Muscle of leg (tissue), 11 donors: ENCODE results near the gene FKRP. TPM values are rescaled to one million over a fixed set of nuclear protein-coding genes. Genes with fewer than 3 reads are reported as not detected.

Experiments used
- DNase-seq: peaks from one replicate; pipeline ENCODE4 v3.0.0; 2013
- H3K27ac ChIP-seq: one replicate; pipeline ENCODE4 v1.5.1; 2013; ENCODE audit warnings: mild to moderate bottlenecking, low read length, control low read depth
- H3K27me3 ChIP-seq: one replicate; pipeline ENCODE4 v1.6.1; 2013; ENCODE audit warnings: low read length; ENCODE audit not compliant: control insufficient read depth, insufficient read depth
- H3K36me3 ChIP-seq: one replicate; pipeline ENCODE4 v1.6.1; 2013; ENCODE audit warnings: low read length; ENCODE audit not compliant: control insufficient read depth, insufficient read depth
- H3K4me1 ChIP-seq: one replicate; pipeline ENCODE4 v1.6.1; 2013; ENCODE audit warnings: low read length; ENCODE audit not compliant: control insufficient read depth, insufficient read depth
- H3K4me3 ChIP-seq: one replicate; pipeline ENCODE4 v1.5.1; 2013; ENCODE audit warnings: low read length, control low read depth
- H3K9me3 ChIP-seq: replicated peaks from 2 replicates; pipeline ENCODE4 v1.6.1; 2013; ENCODE audit warnings: low read depth, low read length; ENCODE audit not compliant: control insufficient read depth
- WGBS: methylation state at CpG from one replicate; pipeline ENCODE4 v1.1.5; 2013; ENCODE audit warnings: missing lambda C conversion rate; ENCODE audit not compliant: insufficient coverage; 5-methylcytosine and 5-hydroxymethylcytosine counted together
- polyA plus RNA-seq, 8 donors: library from polyadenylated mRNA; unstranded; fragments of 120-200 nt; gene quantifications; one replicate each; pipeline versions ENCODE4 v1.2.1 to v1.2.3, GENCODE V29; 2013; ENCODE audit warnings: inconsistent platforms in 1 of 8, low replicate concordance in 1 of 8; ENCODE audit not compliant: insufficient read length in 8 of 8, insufficient read depth in 1 of 8
- total RNA-seq: library from RNA; stranded (reverse); fragments of 120-200 nt; gene quantifications from one replicate; pipeline ENCODE4 v1.2.4, GENCODE V29; 2013

FKRP gene
- total and polyA plus RNA-seq, 9 donors: 14.3 to 22.7 (median 20.0) TPM

DNA sequence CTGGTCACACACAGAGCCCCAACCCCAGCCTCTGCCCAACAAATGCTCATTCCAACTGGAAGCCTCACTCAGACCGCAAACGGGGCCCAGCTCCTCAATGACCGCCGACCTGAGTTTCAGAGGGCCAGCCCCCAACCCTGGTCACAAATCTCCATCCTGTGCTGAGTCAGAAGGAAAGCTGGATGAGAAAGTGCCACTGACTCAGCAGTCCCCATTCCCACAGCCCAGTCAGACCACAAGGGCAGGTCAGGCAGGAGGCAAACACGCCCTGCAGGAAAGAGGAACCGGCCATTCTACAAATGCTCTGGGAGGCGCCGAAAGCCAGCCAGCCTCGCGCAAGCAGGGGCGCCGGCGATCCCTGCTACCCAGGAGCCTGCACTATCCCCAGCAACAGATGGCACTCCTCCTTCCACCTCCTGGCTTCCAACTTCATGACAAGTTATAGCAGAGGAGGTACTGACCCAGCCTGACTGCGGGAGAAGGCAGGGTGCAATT is 14.8 kb upstream of the FKRP start:
- Histone ChIP-seq H3K4me1 (peaks cover 34% of the 10 kb centered on the region), H3K27me3 (no peaks in the 10 kb centered on the region), H3K36me3 (peaks cover 90% of the 10 kb centered on the region), H3K9me3 (no peaks in the 10 kb centered on the region), H3K4me3 (no peak overlapping the region), H3K27ac (no peak overlapping the region)
- WGBS: 59% methylated on average over 9 of the region's 14 CpGs
- no peak for DNase-seq

DNA sequence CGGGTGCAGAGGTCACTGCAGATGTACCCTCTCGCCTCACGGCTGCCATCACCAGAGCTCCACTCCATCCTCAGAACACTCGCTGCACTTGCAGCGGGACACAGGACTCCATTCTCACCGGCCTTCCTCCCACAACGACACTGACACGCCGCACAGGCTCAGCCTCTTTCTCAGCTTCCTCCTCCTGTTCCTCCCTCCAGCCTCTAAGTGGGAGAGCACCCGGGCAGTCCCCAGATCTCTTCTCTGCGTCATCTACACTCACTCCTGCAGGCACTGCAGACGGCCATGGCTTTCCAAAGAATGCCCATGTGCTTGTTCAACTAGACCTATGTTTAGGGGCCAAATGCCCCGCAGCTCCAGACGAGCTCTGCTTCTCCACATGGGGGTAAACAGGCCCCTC is 14.3 kb upstream of the FKRP start:
- WGBS: 77% methylated on average over 14 of the region's 14 CpGs
- no peak overlapping the region for H3K4me3 ChIP-seq
- no peak overlapping the region for H3K27ac ChIP-seq

DNA sequence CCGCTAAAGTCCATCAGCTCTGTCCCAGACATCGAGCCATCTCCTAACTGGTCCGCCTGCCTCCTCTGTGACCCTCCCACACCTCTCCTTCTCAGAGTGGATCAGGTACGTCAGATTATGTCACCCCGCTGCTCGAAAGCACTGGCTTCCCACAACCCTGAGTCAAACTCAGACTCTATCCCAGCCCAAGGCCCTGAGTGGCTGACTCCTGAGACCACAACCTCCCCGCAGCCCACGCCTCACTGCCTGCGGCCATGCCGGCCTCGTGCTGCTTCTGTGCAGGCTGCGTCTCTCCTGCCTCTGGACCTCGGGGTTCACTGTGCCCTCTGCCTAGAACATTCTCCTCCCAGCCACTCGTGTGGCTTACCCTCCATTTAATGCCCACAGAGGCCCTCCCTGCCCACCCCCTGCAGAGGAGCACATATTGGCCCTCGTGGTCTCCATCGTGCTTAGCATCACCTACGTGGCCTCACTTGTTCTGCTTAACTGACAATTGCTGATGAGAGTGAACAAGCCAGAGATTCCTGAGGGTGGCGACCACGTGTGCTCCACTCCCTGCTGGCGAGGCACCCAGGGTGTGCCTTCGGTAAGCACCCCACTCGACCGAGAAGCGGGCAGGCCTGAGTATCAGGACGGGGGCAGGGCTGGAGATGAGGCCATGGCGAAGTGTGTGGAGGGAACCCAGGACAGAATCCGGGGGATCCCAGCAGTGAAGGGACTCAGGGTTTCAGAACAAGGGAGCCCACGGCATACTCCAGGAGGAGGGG is 13.5 kb upstream of the FKRP start:
- Histone ChIP-seq H3K9me3 (no peaks in the 10 kb centered on the region), H3K27me3 (no peaks in the 10 kb centered on the region), H3K4me1 (peaks cover 36% of the 10 kb centered on the region), H3K27ac (no peak overlapping the region), H3K4me3 (no peak overlapping the region), H3K36me3 (peaks cover 87% of the 10 kb centered on the region)
- no peak for DNase-seq
- WGBS: 86% methylated on average over 28 of the region's 28 CpGs

More for the DNA sequence above, 14.3 kb upstream of the FKRP start:
- Histone ChIP-seq H3K36me3 (peaks cover 87% of the 10 kb centered on the region), H3K4me1 (peaks cover 36% of the 10 kb centered on the region), H3K27me3 (no peaks in the 10 kb centered on the region), H3K9me3 (no peaks in the 10 kb centered on the region)
- DNase-seq: no peak

DNA sequence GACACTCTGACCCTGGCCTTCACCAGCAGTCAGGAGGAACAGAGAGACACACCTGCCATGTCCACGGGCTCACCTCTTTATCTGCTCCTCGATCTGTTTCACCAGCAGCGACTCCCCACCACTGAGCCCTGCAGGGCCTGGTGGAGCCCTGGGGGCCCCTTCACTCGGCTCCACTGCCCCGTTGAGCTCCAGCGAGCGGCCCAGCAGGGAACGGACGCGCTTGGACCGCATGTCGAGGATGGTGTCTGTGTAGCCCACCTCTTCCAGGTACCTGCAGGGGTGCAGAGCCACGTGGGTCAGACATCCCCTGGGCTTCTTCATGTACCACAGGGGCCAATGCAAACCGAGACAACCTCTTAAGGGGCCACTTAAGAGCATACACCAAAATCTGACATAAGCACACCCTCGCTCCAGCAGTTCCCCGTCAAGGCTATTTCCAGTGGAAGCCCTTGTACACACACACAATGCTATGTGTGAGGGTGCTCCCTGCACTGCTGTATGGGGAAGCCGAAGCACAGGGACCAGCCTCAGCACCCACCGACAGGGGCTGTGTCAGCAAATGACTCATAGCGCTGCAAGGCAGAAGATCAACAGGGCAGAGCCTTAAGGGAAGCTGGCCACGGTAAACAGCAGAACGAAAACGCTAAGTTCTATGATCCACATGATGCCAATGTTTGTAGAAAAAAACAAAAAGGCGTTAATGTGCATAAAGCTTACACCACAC is 12.7 kb upstream of the FKRP start:
- DNase-seq: no peak
- H3K27ac ChIP-seq: no peak overlapping the region
- peaks cover 28% of the 10 kb centered on the region for H3K4me1 ChIP-seq
- H3K27me3 ChIP-seq: no peaks in the 10 kb centered on the region
- WGBS: 87% methylated on average over 16 of the region's 23 CpGs
- peaks cover 85% of the 10 kb centered on the region for H3K36me3 ChIP-seq
- H3K9me3 ChIP-seq: no peaks in the 10 kb centered on the region
- no peak overlapping the region for H3K4me3 ChIP-seq

DNA sequence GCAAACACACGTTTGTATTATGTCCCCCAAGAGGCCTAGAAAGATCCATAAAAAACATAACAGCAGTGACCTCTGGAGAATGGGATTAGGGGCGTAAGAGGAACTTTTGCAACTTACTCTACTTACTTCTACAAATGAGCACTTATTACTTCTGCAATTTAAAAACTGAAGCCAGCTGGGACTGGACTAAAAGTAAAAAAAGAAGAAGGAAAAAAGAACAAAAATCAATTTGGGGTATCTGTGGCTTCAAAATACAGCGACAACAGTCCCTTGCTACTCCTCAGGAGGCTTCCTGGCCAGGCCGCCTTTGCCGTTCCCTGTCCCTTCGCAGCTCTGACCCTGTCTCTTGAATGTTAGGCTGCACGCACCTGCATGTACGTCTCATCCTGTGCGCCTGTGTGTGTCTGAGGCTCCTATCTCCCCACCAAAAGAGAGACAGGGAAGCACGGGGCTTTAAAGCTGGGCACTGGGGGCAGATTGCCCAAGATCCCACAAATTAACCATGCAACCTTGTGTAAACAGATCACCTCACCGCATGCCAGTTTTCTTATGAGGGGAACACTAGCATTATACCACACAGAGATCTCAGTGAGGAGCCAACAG is 12.1 kb upstream of the FKRP start:
- H3K9me3 ChIP-seq: no peaks in the 10 kb centered on the region
- H3K27me3 ChIP-seq: no peaks in the 10 kb centered on the region
- no peak for DNase-seq
- WGBS: 82% methylated on average over 6 of the region's 11 CpGs
- H3K4me1 ChIP-seq: peaks cover 26% of the 10 kb centered on the region
- no peak overlapping the region for H3K27ac ChIP-seq
- H3K4me3 ChIP-seq: no peak overlapping the region
- peaks cover 85% of the 10 kb centered on the region for H3K36me3 ChIP-seq

DNA sequence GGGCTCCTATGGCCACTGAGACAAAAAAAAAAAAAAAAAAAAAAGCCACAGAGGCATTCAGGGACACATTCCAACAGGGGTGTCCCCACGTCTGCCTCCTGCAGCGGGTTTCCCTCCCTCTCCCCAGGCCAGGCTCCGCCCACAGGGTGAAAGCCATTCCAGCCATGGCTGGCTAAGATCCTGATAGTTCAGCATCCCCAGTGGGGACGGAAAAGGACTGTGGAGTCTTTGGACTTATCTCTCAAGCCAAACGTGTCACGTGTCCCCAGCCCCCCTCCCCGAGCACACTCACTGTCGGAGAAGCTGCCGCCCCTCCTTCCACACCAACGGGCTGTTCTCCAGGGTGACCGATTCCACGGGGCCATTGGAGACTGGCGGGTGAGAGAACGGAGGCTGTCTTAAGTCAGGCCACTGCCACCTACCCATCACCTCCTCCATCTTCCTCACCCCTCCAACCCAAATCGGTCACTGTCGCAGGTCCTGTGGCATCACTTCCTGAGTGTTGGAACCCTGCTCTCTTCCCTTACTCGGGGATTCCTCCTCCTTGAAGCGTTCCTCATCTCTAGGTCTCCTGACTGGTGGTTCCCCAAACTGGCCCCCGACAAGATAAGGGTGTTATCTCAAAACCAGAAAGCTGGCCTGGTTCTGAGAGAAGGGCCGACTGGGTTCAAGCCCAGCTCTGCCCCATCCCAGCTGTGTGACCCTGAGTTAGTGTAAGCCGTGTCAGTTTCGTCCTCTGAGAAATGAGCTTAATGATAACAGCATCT is 9.1 kb upstream of the FKRP start:
- DNase-seq: peak; percentile 65
- H3K4me1 ChIP-seq: peaks cover 36% of the 10 kb centered on the region
- 71% methylated on average over 15 of the region's 22 CpGs for WGBS
- H3K36me3 ChIP-seq: peaks cover 71% of the 10 kb centered on the region
- H3K9me3 ChIP-seq: no peaks in the 10 kb centered on the region
- H3K4me3 ChIP-seq: no peak overlapping the region
- H3K27ac ChIP-seq: no peak overlapping the region
- no peaks in the 10 kb centered on the region for H3K27me3 ChIP-seq

DNA sequence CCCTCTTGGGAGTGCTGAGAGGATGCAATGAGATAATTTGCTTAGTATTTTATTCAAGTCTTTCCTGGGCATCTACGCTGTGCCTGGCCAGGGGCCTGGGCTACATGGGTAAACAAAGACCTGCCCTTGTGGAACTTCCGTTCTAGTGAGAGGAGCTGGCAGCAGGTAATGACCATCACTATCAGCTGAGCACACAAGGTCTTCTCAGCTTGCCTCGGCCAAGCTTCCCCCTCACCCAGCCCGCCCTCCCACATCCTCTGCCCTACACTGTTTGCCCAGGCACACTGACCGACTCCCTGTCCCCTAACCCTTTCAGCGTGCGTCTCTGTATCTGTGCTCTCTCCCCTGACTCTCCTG is 8.6 kb upstream of the FKRP start:
- no peak overlapping the region for H3K4me3 ChIP-seq
- H3K36me3 ChIP-seq: peaks cover 69% of the 10 kb centered on the region
- WGBS: 58% methylated on average over 5 of the region's 7 CpGs
- no peaks in the 10 kb centered on the region for H3K9me3 ChIP-seq
- H3K27me3 ChIP-seq: no peaks in the 10 kb centered on the region
- no peak for DNase-seq
- H3K4me1 ChIP-seq: peaks cover 32% of the 10 kb centered on the region
- no peak overlapping the region for H3K27ac ChIP-seq

DNA sequence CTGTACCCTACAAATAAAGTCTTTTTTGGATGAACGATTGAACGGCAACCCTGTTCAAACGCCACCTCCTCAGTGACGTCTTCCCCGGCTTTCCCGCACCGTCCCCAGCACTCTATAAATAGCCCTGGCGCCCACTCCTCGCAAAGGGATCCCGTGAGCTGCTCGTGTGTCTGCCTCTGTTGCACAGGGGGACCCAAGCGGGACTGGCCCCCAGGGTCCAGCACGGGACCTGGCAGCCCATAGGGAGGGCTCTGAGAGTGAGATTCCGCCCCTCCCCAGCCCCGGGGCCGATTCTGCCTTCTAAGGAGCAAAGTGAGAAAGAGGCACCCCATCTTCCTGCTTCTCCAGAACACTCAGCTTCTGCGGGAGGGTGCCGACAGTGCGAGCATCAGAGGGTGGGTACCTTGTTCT is 8.1 kb upstream of the FKRP start:
- Histone ChIP-seq H3K27me3 (no peaks in the 10 kb centered on the region), H3K4me1 (peaks cover 31% of the 10 kb centered on the region), H3K9me3 (no peaks in the 10 kb centered on the region), H3K27ac (no peak overlapping the region), H3K4me3 (no peak overlapping the region), H3K36me3 (peaks cover 64% of the 10 kb centered on the region)
- no peak for DNase-seq
- WGBS: 78% methylated on average over 14 of the region's 19 CpGs

DNA sequence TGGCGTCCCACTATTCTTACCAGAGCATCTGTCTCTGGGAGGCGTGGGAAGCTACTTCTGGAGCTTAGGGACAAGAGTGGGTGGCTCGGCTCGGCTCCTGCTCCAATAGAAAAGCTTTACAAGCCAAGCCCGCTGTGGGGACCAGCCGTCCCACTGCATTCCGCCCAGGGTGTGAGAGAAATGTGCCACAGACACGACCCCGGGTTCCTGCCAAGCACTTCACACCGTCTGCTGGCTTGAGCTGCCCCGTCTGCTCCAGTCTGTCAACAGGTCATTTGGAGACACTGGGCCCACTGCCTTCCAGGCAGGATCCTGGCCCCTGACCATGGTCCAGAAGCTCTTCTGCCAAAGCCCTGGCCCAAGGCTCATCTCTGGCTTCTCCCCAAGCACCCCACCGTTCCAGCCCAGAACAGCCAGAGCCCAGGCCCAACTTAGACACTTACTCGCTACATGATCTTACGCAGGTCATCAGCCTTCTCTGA is 6.5 kb upstream of the FKRP start:
- no peak overlapping the region for H3K4me3 ChIP-seq
- DNase-seq: peak; percentile 57
- H3K4me1 ChIP-seq: peaks cover 38% of the 10 kb centered on the region

More for the DNA sequence above, 6.5 kb upstream of the FKRP start:
- Histone ChIP-seq H3K9me3 (no peaks in the 10 kb centered on the region), H3K27ac (peak overlapping the region; percentile 47), H3K36me3 (peaks cover 50% of the 10 kb centered on the region), H3K27me3 (no peaks in the 10 kb centered on the region)
- WGBS: 31% methylated on average over 10 of the region's 14 CpGs
